ENCODE results near the gene ACTG2.

Gene ACTG2

DNA sequence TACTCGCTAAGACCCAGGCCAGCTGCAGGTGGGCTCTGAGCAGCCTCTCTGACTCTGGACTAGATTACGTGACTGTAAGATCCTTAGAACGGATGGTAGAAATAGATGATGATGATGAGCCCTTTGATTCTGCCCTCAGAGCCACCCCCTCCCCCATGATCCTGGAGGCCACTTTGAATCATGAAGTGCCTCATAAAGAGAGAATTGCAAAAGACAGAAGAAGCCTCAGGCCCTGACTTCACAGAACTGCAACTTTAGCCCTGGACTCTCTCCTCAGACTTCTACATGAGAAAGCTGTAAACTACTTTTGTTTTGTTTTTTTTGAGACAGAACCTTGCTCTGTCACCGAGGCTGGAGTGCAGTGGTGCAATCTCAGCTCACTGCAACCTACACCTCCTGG is 76.5 kb downstream of the ACTG2 start:
- DNase-seq (ENCODE audit: low read depth) = no peak
